ENCODE data around the gene CLIP4.

GRCh38 chr2:29193681-29194080 lies 78.5 kb downstream of the CLIP4 start:
- no peak for TF ChIP-seq CTCF (IDR thresholded peaks at IDR 0.05; ENCODE audit: low read depth, low read length, poor library complexity, severe bottlenecking)
- no peak for TF ChIP-seq EZH2phosphoT487 (IDR thresholded peaks at IDR 0.05; ENCODE audit: borderline replicate concordance, low read length)
